Ishikawa (cell line): ENCODE measurements around the gene HOXD8.

ENCODE experiments used
- CEBPB ChIP-seq: IDR thresholded peaks from 2 replicates; pipeline ENCODE4 v1.6.1; 2012
- CREB1 ChIP-seq: IDR thresholded peaks from 2 replicates; pipeline ENCODE4 v1.6.1; 2012; ENCODE audit warnings: low read depth
- EGR1 ChIP-seq: IDR thresholded peaks from 2 replicates; pipeline ENCODE4 v1.6.1; 2012
- EP300 ChIP-seq: IDR thresholded peaks from 2 replicates; pipeline ENCODE4 v1.6.1; 2012; ENCODE audit warnings: borderline replicate concordance
- FOXM1 ChIP-seq: IDR thresholded peaks from 2 replicates; pipeline ENCODE4 v1.6.1; 2012; ENCODE audit warnings: low read depth, borderline replicate concordance
- MAX ChIP-seq: IDR thresholded peaks from 2 replicates; pipeline ENCODE4 v1.6.1; 2012
- NFIC ChIP-seq: IDR thresholded peaks from 2 replicates; pipeline ENCODE4 v1.6.1; 2012
- RAD21 ChIP-seq: IDR thresholded peaks from 2 replicates; pipeline ENCODE4 v1.6.1; 2012; ENCODE audit warnings: low read depth
- REST ChIP-seq: IDR thresholded peaks from 2 replicates; pipeline ENCODE4 v1.6.1; 2012; ENCODE audit warnings: low read depth, mild to moderate bottlenecking
- TAF1 ChIP-seq: IDR thresholded peaks from 2 replicates; pipeline ENCODE4 v1.6.1; 2012; ENCODE audit warnings: low read depth, mild to moderate bottlenecking
- TCF12 ChIP-seq: IDR thresholded peaks from 2 replicates; pipeline ENCODE4 v1.6.1; 2012; ENCODE audit warnings: low read depth
- TEAD4 ChIP-seq: IDR thresholded peaks from 2 replicates; pipeline ENCODE4 v1.6.1; 2012
- USF1 ChIP-seq: IDR thresholded peaks from 2 replicates; pipeline ENCODE4 v1.6.1; 2012
- YY1 ChIP-seq: IDR thresholded peaks from 2 replicates; pipeline ENCODE4 v1.6.1; 2012; ENCODE audit warnings: low read depth
- ZBTB7A ChIP-seq: IDR thresholded peaks from 2 replicates; pipeline ENCODE4 v1.6.1; 2012; ENCODE audit warnings: low read depth

HOXD8 gene

GRCh38 chr2:176124110-176124946, 5.2 kb upstream of the HOXD8 start:
- no peak for TF ChIP-seq NFIC
- no peak for TF ChIP-seq CEBPB
- TF ChIP-seq EP300, result no peak
- no peak for TF ChIP-seq EGR1
- TF ChIP-seq TAF1, result no peak
- no peak for TF ChIP-seq CREB1
- TF ChIP-seq YY1, result no peak
- TF ChIP-seq FOXM1, result no peak
- TF ChIP-seq MAX, result no peak
- no peak for TF ChIP-seq RAD21

GRCh38 chr2:176124947-176125771, 4.3 kb upstream of the HOXD8 start:
- no peak for TF ChIP-seq USF1
- no peak for TF ChIP-seq MAX
- no peak for TF ChIP-seq TEAD4
- no peak for TF ChIP-seq FOXM1
- TF ChIP-seq RAD21, result no peak

- TF ChIP-seq USF1 (no peak), RAD21 (no peak), CREB1 (no peak), YY1 (no peak), TCF12 (no peak), REST (no peak), NFIC (no peak), ZBTB7A (no peak), FOXM1 (no peak), EGR1 (no peak), EP300 (no peak), TEAD4 (no peak), TAF1 (no peak), MAX (no peak), CEBPB (no peak)
These were observed 3.8 kb upstream of the HOXD8 start for GRCh38 chr2:176125772-176126054.

GRCh38 chr2:176126929-176127773, 2.4 kb upstream of the HOXD8 start:
- TF ChIP-seq RAD21 (peak; percentile 87), CEBPB (no peak)

- TF ChIP-seq EGR1 (no peak), CEBPB (no peak), USF1 (no peak), FOXM1 (no peak), MAX (no peak), REST (no peak), TAF1 (no peak), TCF12 (no peak), YY1 (no peak), RAD21 (no peak), ZBTB7A (no peak), TEAD4 (no peak), EP300 (no peak), CREB1 (no peak), NFIC (no peak)
These were observed 1.8 kb upstream of the HOXD8 start for GRCh38 chr2:176127774-176128072.
